Mammary epithelial cell (primary cell): ENCODE results near the gene ST6GALNAC3.

Experiments used
- EZH2 ChIP-seq: IDR thresholded peaks from 2 replicates; pipeline ENCODE4 v1.6.1; 2012; ENCODE audit warnings: low read length, inconsistent platforms, borderline replicate concordance
- TF ChIP-seq, protein P1 (sequence below), 2 donors: IDR thresholded peaks in 1 of 2; conservative IDR thresholded peaks in 1 of 2; 2 replicates each; pipeline ENCODE4 v1.5.1; 2011 to 2012; ENCODE audit warnings: inconsistent platforms in 2 of 2, low read length in 2 of 2, mild to moderate bottlenecking in 2 of 2, control low read depth in 1 of 2, low read depth in 1 of 2; ENCODE audit not compliant: insufficient read depth in 1 of 2; ENCODE audit errors: extremely low read depth in 1 of 2

DNA sequence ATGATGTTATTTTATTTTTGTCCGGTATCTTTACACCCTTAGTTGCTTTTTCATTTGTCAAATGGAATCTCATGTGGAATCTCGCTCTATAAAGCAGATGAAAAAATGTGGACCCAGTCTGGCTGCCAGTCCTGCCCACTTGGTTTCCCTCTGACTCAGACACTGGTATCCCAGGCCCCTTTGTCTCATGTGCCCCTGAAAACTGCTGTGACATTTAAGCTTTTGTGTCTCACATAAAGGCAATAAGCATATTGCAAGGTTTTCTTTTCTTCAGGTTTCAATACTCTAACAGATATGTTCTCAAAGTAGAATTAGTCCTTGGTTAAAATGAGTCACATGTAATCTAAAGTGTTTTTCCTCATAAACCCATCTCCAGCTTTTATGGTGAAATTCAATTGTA lies 183.3 kb downstream of the ST6GALNAC3 start:
- TF ChIP-seq, protein P1, sequence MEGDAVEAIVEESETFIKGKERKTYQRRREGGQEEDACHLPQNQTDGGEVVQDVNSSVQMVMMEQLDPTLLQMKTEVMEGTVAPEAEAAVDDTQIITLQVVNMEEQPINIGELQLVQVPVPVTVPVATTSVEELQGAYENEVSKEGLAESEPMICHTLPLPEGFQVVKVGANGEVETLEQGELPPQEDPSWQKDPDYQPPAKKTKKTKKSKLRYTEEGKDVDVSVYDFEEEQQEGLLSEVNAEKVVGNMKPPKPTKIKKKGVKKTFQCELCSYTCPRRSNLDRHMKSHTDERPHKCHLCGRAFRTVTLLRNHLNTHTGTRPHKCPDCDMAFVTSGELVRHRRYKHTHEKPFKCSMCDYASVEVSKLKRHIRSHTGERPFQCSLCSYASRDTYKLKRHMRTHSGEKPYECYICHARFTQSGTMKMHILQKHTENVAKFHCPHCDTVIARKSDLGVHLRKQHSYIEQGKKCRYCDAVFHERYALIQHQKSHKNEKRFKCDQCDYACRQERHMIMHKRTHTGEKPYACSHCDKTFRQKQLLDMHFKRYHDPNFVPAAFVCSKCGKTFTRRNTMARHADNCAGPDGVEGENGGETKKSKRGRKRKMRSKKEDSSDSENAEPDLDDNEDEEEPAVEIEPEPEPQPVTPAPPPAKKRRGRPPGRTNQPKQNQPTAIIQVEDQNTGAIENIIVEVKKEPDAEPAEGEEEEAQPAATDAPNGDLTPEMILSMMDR (conservative IDR thresholded peaks at IDR 0.05 in 1 of 2, IDR thresholded peaks at IDR 0.05 in 1 of 2; ENCODE audit: extremely low read depth in 1 of 2, insufficient read depth in 1 of 2, low read depth in 1 of 2, low read length in 2 of 2) = no peak
- no peak for TF ChIP-seq EZH2
